Thymus (tissue), 11 donors: ENCODE results near the gene BIVM. TPM values are rescaled to one million over a fixed set of nuclear protein-coding genes. Genes with fewer than 3 reads are reported as not detected.

Experiments used
- DNase-seq, 9 donors: peaks; one replicate each; pipeline ENCODE4 v3.0.0-alpha.2; 2013; ENCODE audit warnings: low spot score in 9 of 9, low read depth in 6 of 9, missing footprints in 1 of 9
- H3K27ac ChIP-seq, 2 donors: one replicate each; pipeline ENCODE4 v1.5.1; 2013; ENCODE audit warnings: control low read depth in 1 of 2, low read depth in 1 of 2, low read length in 1 of 2, mild to moderate bottlenecking in 1 of 2, moderate library complexity in 1 of 2
- H3K27me3 ChIP-seq, 2 donors: one replicate each; pipeline ENCODE4 v1.5.1; 2013; ENCODE audit warnings: low read length in 1 of 2; ENCODE audit not compliant: control insufficient read depth in 2 of 2, insufficient read depth in 1 of 2
- H3K36me3 ChIP-seq, 2 donors: one replicate each; pipeline ENCODE4 v1.5.1; 2013; ENCODE audit warnings: low read length in 1 of 2, mild to moderate bottlenecking in 1 of 2, moderate library complexity in 1 of 2; ENCODE audit not compliant: control insufficient read depth in 2 of 2, insufficient read depth in 2 of 2
- H3K4me1 ChIP-seq, 2 donors: one replicate each; pipeline ENCODE4 v1.5.1; 2013; ENCODE audit warnings: low read length in 2 of 2; ENCODE audit not compliant: control insufficient read depth in 2 of 2, insufficient read depth in 2 of 2
- H3K4me3 ChIP-seq, 2 donors: one replicate each; pipeline ENCODE4 v1.5.1; 2013; ENCODE audit warnings: low read length in 2 of 2, control low read depth in 1 of 2, mild to moderate bottlenecking in 1 of 2
- H3K9me3 ChIP-seq, 2 donors: one replicate each; pipeline ENCODE4 v1.5.1; 2013; ENCODE audit warnings: low read length in 1 of 2, mild to moderate bottlenecking in 1 of 2; ENCODE audit not compliant: control insufficient read depth in 2 of 2, insufficient read depth in 1 of 2
- WGBS: extraction: QIAGEN DNeasy Blood & Tissue Kit; methylation state at CpG from one replicate; pipeline ENCODE4 v1.1.7; 2013; 5-methylcytosine and 5-hydroxymethylcytosine counted together
- polyA plus RNA-seq: library from polyadenylated mRNA; stranded (reverse); fragments of 200-250 nt; gene quantifications from one replicate; pipeline ENCODE4 v1.2.3, GENCODE V29; 2013
- total RNA-seq: library from RNA; stranded (reverse); fragments of 120-200 nt; gene quantifications from one replicate; pipeline ENCODE4 v1.2.4, GENCODE V29; 2013
- donor health status: healthy.

Gene BIVM
- total and polyA plus RNA-seq, 2 donors, result 12.2 to 18.0 TPM

DNA sequence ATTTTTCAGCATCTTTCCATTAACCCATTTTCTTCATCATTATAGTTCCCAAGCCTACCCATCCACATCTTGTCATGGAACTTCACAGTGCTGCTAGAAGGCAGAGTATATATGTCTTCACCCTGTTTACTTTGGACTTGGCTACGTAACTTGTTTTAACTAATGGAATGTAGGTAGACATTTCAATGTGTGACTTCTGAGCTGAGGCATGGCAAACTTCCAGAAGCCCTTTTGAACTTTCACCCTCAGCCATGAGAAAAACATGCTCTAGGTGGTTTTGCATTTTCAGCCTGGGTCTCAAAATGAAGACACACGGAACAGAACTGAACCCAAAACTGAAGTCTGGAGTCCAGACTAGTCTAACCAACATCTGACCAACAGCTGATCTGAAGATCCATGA, 28.5 kb upstream of the BIVM start:
- WGBS, result 96% methylated on average over 2 of the region's 2 CpGs
- Histone ChIP-seq H3K27ac (no peak overlapping the region), H3K36me3 (peaks cover 0 to 13% of the 10 kb centered on the region in 2 donors), H3K9me3 (peaks cover 0 to 2% of the 10 kb centered on the region in 2 donors), H3K4me3 (no peak overlapping the region), H3K4me1 (peaks cover 22 to 26% of the 10 kb centered on the region in 2 donors), H3K27me3 (peaks cover 0 to 2% of the 10 kb centered on the region in 2 donors)
- DNase-seq, result no peak

DNA sequence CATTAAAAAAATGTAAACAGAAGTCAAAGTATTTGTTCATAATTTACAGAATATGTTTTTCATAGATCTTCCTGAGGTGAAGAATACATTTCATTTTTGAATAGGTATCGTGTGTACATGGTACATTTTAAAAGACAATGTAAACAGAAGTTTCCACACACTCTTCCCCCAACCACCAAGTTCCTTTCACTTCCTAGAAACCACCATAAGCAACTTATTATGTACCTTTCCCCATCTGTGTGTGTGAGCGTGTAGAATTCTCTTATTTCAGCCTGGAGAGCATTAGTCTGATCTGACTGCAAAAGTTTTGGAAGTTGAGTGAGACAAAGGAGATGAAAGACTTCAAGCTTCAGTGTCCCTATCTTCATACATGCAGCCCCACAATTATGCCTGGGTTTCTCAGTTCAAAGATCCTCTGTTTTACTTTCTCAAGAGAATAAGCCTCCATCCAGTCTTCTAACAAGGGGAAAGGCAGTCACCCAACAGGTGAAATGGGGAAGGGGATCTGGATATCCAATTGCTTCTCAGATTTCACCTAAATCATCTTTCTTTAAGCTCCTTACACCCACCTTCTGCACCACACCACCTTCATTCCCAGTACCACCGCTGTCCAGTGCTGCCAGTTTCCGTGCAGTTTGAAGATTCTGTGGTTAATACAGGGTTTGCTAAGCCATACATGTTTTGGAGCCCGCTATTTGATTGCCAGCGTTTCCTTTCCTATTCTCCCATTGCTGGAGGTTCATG, 27.4 kb upstream of the BIVM start:
- peak in 1 of 9 donors; percentile 30 for DNase-seq
- Histone ChIP-seq H3K27ac (peak overlapping the region in 1 of 2 donors; percentile 32), H3K4me1 (peaks cover 22 to 26% of the 10 kb centered on the region in 2 donors), H3K36me3 (peaks cover 0 to 7% of the 10 kb centered on the region in 2 donors), H3K4me3 (no peak overlapping the region), H3K9me3 (peaks cover 0 to 2% of the 10 kb centered on the region in 2 donors), H3K27me3 (peaks cover 0 to 2% of the 10 kb centered on the region in 2 donors)
- WGBS, result 66% methylated on average over 6 of the region's 6 CpGs

DNA sequence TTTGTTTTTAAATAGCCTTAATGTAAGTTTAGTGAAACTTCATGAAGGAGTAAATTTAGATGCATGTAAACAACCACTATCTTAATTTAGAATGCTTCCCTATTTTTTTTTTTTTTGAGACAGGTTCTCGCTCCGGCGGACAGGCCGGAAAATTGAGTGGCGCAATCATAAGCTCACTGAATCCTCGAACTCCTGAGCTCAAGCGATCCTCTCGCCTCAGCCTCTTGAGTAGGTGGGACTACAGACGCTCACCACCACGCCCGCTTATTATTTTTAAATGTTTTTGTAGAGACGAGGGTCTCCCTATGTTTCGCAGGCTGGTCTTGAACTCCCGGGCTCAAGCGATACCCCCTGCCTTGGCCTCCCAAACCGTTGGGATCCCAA, 26.9 kb upstream of the BIVM start:
- Histone ChIP-seq H3K36me3 (peaks cover 0 to 4% of the 10 kb centered on the region in 2 donors), H3K9me3 (peaks cover 0 to 2% of the 10 kb centered on the region in 2 donors), H3K27me3 (peaks cover 0 to 2% of the 10 kb centered on the region in 2 donors), H3K27ac (no peak overlapping the region), H3K4me1 (peaks cover 22 to 26% of the 10 kb centered on the region in 2 donors), H3K4me3 (no peak overlapping the region)
- no peak for DNase-seq
- WGBS, result 97% methylated on average over 16 of the region's 16 CpGs

DNA sequence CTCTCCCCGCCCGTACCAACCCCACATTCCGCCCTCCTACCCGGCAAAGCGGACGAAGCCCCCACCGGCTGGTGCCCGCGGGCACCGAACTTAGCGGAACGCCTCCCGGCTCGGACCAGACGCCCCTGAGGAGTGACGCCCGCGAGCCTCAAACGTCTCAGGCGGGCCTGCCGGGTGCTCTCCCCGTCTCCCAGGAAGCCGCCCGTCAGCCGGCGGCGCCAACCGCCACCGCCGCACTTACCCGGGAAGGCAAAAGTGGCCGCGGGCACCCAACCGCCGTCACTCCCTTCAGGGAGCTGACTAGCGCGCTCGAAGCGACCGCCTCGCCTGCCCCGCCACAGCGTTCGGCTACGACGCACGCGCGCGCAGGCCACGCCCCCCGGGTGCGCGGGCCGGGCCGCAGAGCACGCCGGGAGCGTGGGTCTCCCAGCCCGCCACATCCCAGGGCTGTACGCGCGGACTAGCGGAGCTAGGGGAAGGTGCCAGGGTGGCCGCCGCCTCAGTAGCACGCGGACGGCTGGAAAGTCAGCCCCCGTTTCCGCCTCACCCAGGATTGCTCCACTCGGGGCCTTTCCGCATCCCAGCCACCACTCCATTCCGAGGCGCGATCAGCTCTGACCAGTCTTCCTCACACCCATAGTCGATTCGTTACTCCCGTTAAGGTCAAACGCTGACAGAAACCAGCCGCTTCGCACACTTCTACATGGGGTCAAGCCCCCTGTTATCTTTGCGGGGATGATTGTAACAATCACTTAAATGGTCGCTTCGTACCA, 25.3 kb upstream of the BIVM start, which contains the start of gene TEX30:
TSS of gene TEX30 (minus strand) at position 346 of the 773 bp plus-strand sequence. CDS start 3,760 bp downstream, outside the sequence.
- Histone ChIP-seq H3K36me3 (no peaks in the 10 kb centered on the region), H3K27me3 (peaks cover 0 to 2% of the 10 kb centered on the region in 2 donors), H3K4me3 (peak within 1 kb of the TSS; percentile 70 to 77), H3K27ac (peak within 1 kb of the TSS; percentile 55 to 81), H3K4me1 (peaks cover 22 to 26% of the 10 kb centered on the region in 2 donors), H3K9me3 (peaks cover 0 to 2% of the 10 kb centered on the region in 2 donors)
- peak; percentile 35 to 93 (median 80) for DNase-seq
- 4% methylated on average over 85 of the region's 85 CpGs for WGBS

DNA sequence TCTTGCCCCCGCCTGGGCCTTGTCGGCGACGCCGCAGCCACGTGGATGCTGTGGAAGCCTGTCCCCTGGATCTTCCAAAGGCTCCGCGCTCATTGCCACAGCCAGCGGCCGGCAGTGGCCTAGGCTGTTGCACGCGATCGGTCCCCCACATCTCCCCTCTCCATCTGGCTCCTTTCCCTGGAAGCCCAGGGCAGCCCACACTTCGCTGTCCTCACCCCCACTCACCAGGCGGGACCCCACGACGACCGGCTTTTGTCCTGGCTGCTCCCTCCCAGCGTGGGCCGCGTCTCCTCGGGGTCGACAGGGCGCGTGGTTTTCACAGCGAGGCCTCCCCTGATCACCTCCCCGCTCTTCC, 24.7 kb upstream of the BIVM start:
- Histone ChIP-seq H3K27ac (peak overlapping the region in 1 of 2 donors; percentile 38), H3K4me3 (peak overlapping the region; percentile 70 to 77), H3K36me3 (no peaks in the 10 kb centered on the region), H3K9me3 (peaks cover 0 to 2% of the 10 kb centered on the region in 2 donors), H3K4me1 (peaks cover 22 to 29% of the 10 kb centered on the region in 2 donors), H3K27me3 (peaks cover 0 to 2% of the 10 kb centered on the region in 2 donors)
- 57% methylated on average over 27 of the region's 27 CpGs for WGBS
- DNase-seq, result peak in 1 of 9 donors; percentile 8

DNA sequence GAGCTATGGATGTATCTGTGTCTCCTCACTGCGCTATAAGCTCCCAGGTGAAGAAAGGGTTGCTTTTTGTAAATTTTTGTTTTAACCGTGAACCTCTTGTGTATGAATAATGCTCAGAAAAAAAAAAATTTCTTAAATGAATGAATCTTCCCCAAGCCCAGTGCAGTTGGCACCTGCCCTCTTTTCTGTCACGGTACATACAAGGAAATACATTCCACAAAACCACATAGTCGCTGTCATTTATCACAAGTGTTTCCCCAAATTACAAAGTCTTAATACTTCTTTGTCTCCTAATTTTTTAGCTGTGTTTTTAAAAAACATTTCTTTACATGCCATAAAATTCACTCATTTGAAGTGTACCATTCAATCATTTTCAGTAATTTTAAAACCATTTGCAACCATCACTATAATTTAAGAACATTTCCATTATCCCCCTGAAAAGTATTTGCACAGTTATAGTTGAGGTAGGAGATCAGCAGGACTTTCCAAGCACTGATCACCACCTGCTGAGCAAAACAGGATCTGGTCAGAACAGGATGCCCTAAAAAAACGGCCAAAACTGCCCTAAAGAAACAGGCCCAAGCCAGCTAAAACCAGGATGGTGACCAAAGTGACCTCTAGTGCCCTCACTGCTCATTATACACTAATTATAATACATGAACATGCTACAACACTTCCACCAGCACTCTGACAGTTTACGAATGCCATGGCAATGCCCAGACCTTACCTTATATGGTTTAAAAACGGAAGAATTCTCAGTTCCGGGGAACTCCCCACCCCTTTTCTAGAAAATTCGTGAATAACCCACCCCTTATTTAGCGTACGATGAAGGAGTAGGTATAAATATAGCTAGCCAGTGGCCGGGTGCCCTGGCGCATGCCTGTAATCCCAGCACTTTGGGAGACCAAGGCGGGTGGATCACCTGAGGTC, 24.1 kb upstream of the BIVM start:
- Histone ChIP-seq H3K27me3 (peaks cover 0 to 2% of the 10 kb centered on the region in 2 donors), H3K4me3 (peak overlapping the region in 1 of 2 donors; percentile 77), H3K4me1 (peaks cover 26 to 29% of the 10 kb centered on the region in 2 donors), H3K36me3 (no peaks in the 10 kb centered on the region), H3K9me3 (peaks cover 0 to 2% of the 10 kb centered on the region in 2 donors), H3K27ac (peak overlapping the region in 1 of 2 donors; percentile 38)
- no peak for DNase-seq
- 69% methylated on average over 14 of the region's 14 CpGs for WGBS

DNA sequence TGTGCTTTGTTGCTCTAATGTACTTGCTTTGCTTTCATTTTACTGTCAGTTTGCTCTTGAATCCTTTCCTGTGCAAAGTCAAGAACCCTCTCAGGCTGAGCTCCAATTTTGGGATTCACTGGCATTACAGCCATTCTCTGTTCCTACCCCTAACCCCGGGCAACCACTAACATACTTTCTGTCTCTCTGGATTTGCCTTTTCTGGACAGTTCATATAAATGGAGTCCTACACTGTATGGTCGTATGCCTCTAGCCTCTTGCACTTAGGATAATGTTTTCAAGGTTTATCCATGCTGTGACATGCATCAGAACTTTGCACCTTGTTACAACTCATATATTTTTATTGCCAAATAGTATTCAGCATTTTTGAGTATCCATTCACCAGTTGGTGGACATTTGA, 22.6 kb upstream of the BIVM start:
- no peaks in the 10 kb centered on the region for H3K36me3 ChIP-seq
- no peak for DNase-seq
- 98% methylated on average over 2 of the region's 2 CpGs for WGBS

DNA sequence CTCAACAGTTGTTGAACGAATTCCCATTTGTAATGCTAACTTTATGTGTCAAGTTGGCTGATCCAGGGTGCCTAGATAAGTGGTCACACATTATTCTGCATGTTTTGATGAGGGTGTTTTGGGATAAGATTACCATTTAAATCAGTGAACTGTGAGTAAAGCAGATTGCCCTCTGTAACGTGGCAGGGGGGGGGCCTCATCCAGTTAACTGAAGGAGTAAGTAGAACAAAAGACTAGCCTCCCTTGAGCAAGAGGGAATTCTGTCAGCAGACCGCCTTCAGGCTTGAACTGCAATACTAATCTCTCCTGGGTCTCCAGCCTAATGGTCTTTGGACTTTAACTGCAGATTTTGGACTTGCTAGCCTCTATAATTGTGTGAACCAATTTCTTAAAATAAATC, 21.2 kb upstream of the BIVM start:
- Histone ChIP-seq H3K36me3 (no peaks in the 10 kb centered on the region), H3K9me3 (peaks cover 0 to 8% of the 10 kb centered on the region in 2 donors), H3K4me1 (peaks cover 13 to 15% of the 10 kb centered on the region in 2 donors), H3K4me3 (no peak overlapping the region), H3K27ac (no peak overlapping the region), H3K27me3 (peaks cover 0 to 2% of the 10 kb centered on the region in 2 donors)
- no peak for DNase-seq
- 97% methylated on average over 3 of the region's 3 CpGs for WGBS

More for the DNA sequence above, 22.6 kb upstream of the BIVM start:
- Histone ChIP-seq H3K4me3 (no peak overlapping the region), H3K27me3 (peaks cover 0 to 2% of the 10 kb centered on the region in 2 donors), H3K27ac (no peak overlapping the region), H3K4me1 (peaks cover 26 to 29% of the 10 kb centered on the region in 2 donors), H3K9me3 (peaks cover 0 to 2% of the 10 kb centered on the region in 2 donors)
